NCI-H146 (cell line): Measurements from ENCODE around the gene NUP85.
"Not testable (repeated sequence)": the region's sequence is repeated elsewhere in the genome, so short reads cannot be mapped to it uniquely, and the experiment has no call there.

Source experiments
- DNase-seq: peaks from one replicate; lab custom pipeline; 2025; lab: John Stamatoyannopoulos, UW

The NUP85 gene

GRCh38 chr17:75267411-75268232 is 62.1 kb downstream of the NUP85 start:
- peak; percentile 52 for DNase-seq

GRCh38 chr17:75269844-75270217 is 64.4 kb downstream of the NUP85 start:
- no peak for DNase-seq

DNA sequence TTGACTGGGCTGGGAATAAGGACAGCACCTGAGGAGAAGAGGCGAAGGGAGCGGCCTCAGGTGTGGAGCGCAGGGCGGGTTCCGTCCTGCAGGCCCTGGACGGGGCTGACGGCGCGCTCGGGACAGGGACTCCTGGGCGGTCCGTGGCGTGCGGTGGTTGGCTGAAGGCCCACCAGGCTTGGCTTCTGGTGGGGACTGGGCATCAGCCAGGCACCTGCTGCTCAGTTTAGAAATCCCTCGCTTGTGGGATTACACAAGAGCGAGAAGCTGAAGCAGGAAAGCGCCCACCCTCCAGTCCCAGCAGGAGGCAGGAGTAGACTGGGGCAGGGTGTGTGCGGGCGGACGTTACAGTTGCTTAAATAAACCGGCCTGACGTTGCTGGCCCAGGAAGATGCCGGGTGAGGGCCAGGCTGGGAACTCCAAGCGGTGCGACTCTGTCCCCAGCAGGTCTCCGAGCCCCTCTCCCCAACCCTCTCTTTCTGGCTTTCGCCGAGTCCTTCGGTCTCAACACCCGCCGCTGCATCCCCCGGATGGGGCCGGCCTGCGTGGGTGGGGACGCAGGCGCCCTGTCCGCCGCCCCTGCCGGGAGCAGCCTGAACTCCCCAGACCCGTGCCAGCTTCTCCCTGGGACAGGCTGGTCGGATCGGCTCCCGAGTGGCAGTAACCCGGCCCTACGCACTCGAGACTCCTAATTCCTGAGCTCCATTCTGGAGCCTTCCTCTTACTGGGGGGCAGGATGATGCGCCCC is 64.9 kb downstream of the NUP85 start:
- DNase-seq: peak; percentile 78

GRCh38 chr17:75270966-75271232 is 65.4 kb downstream of the NUP85 start, which contains the start of gene MIF4GD:
Gene MIF4GD (minus strand): TSS chr17:75271231. CDS start chr17:75270195, 1,036 bp downstream.
- no peak for DNase-seq

GRCh38 chr17:75271233-75271954 is 65.9 kb downstream of the NUP85 start:
- DNase-seq: peak; percentile 65

DNA sequence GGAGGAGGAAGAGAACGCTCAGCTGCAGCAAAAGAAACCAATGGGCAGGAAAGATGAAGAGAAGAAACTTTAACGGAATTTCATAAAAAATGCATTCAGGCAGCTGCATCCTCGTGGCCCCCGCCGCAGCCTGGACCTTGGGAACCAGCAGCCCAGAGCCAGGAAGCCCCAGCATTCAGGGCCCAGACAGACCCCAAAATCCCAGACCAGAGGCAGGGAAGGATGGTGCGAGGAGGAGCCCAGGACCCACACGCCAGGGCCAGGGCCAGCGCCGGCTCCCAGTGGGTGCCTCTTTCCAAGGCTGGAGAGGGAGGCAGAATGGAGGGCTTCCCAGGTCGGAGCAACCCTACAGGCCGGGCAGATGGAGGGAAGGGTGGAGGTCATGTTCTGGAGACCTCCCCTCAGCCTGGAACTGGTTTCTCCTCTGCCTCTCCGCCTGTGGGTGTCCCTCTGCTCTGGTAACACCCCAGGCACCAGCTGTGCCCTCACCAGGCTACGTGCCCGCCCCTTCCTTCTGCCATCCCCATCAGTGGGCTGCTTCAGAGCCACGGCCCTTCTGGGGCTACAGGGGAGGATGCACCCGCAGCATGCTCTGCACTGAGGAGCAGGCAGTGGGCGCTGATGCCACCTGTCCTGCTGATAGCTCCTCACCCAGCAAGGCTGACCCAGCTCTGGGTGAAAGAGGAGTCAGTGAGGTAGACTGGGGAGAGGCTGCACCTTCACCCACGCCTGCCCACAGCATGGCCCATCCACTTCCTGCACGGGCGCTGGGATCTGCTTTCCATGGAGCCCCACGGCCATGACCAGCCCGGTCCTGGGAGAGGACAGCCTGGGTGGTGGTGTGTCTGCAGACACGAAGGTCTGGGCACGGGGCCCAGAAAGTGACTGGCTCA is 66.7 kb downstream of the NUP85 start:
- DNase-seq: no peak

- no peak for DNase-seq
Observed at GRCh38 chr17:75272848-75273184, 67.3 kb downstream of the NUP85 start.

- DNase-seq: no peak
Observed at GRCh38 chr17:75273977-75274708, 68.7 kb downstream of the NUP85 start.

GRCh38 chr17:75277664-75278071 is 72.2 kb downstream of the NUP85 start:
- DNase-seq: no peak

GRCh38 chr17:75280189-75280588 is 74.7 kb downstream of the NUP85 start:
- DNase-seq: not testable (repeated sequence)

- no peak for DNase-seq
Observed at GRCh38 chr17:75285123-75285522, 79.6 kb downstream of the NUP85 start.
